Liver (tissue), 2 donors: Measurements from ENCODE around the gene ATP10B.

Source experiments
- YY1 ChIP-seq: IDR thresholded peaks from 2 replicates; pipeline ENCODE4 v1.6.1; 2016; ENCODE audit warnings: antibody characterized with exemption, mild to moderate bottlenecking
- TF ChIP-seq, protein P1 (sequence below): fragments of 150-350 bp; IDR thresholded peaks from 2 replicates; pipeline ENCODE4 v1.5.1; 2017; ENCODE audit warnings: improper control_type of control experiment, low read depth, low read length; ENCODE audit not compliant: missing input control
- donor health status: healthy.

- TF ChIP-seq YY1, result no peak
- TF ChIP-seq, protein P1, sequence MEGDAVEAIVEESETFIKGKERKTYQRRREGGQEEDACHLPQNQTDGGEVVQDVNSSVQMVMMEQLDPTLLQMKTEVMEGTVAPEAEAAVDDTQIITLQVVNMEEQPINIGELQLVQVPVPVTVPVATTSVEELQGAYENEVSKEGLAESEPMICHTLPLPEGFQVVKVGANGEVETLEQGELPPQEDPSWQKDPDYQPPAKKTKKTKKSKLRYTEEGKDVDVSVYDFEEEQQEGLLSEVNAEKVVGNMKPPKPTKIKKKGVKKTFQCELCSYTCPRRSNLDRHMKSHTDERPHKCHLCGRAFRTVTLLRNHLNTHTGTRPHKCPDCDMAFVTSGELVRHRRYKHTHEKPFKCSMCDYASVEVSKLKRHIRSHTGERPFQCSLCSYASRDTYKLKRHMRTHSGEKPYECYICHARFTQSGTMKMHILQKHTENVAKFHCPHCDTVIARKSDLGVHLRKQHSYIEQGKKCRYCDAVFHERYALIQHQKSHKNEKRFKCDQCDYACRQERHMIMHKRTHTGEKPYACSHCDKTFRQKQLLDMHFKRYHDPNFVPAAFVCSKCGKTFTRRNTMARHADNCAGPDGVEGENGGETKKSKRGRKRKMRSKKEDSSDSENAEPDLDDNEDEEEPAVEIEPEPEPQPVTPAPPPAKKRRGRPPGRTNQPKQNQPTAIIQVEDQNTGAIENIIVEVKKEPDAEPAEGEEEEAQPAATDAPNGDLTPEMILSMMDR, result no peak
Observed at GRCh38 chr5:160537116-160537515, 314.9 kb downstream of the ATP10B start.
